ENCODE data around the gene PAQR7. TPM values are rescaled to one million over a fixed set of nuclear protein-coding genes. Genes with fewer than 3 reads are reported as not detected.

Gene PAQR7
- total RNA-seq, 4 donors from 2014 or later: 2.3 to 5.3 (median 3.8) TPM

DNA sequence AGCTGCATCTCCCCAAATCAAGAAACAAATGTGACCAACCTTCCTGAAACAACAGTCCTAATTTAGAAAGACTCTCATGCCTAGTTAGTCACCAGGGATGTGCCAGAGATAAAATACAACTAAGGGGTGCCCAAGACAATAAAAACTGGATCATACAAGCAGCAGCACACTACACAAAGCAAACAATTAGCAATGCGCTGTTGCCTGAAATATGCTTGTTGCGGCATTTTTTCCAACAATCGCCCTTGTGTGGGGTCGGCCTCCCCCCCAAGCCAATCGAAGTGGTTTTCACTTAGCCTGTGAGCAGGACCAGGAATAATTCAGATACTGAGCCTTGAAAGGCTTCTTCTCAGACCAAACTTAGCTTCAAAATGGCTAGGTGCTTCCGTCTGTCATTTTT, 32.1 kb upstream of the PAQR7 start:
- TF ChIP-seq, protein P1, sequence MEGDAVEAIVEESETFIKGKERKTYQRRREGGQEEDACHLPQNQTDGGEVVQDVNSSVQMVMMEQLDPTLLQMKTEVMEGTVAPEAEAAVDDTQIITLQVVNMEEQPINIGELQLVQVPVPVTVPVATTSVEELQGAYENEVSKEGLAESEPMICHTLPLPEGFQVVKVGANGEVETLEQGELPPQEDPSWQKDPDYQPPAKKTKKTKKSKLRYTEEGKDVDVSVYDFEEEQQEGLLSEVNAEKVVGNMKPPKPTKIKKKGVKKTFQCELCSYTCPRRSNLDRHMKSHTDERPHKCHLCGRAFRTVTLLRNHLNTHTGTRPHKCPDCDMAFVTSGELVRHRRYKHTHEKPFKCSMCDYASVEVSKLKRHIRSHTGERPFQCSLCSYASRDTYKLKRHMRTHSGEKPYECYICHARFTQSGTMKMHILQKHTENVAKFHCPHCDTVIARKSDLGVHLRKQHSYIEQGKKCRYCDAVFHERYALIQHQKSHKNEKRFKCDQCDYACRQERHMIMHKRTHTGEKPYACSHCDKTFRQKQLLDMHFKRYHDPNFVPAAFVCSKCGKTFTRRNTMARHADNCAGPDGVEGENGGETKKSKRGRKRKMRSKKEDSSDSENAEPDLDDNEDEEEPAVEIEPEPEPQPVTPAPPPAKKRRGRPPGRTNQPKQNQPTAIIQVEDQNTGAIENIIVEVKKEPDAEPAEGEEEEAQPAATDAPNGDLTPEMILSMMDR (IDR thresholded peaks at IDR 0.05; ENCODE audit: low read depth): no peak

DNA sequence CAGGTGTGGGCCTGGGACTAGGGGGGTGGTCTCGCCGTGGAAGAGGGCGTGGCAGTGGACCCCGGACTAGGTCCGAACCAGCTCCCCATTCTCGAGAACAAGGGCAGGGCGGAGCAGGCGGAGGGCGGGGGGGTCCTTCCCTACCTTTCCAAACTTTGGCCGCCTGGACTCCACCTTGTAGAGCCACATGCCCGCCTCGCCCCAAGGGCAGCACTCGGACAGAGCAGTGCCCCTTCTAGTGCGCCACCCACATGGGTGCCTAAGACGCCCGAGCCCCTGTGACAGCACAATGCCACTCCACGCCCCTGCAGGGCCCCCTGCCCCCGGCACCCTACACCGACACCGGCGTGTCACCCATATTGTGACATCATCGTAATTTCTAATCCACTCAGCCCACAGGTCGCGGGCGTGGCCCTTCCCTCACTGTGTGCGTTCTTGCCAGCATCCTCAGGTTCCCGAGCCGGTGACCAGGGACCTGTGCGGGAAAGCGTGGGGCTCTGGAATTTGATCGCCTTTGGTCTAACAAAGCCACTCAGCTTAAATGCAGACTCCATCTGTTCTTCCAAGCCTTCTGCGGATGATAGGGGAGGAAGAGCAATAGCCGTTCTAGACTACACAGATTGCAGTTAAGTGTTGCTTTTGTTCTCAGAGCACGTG, 31.3 kb upstream of the PAQR7 start:
- TF ChIP-seq, protein P1 (IDR thresholded peaks at IDR 0.05; ENCODE audit: low read depth): no peak

DNA sequence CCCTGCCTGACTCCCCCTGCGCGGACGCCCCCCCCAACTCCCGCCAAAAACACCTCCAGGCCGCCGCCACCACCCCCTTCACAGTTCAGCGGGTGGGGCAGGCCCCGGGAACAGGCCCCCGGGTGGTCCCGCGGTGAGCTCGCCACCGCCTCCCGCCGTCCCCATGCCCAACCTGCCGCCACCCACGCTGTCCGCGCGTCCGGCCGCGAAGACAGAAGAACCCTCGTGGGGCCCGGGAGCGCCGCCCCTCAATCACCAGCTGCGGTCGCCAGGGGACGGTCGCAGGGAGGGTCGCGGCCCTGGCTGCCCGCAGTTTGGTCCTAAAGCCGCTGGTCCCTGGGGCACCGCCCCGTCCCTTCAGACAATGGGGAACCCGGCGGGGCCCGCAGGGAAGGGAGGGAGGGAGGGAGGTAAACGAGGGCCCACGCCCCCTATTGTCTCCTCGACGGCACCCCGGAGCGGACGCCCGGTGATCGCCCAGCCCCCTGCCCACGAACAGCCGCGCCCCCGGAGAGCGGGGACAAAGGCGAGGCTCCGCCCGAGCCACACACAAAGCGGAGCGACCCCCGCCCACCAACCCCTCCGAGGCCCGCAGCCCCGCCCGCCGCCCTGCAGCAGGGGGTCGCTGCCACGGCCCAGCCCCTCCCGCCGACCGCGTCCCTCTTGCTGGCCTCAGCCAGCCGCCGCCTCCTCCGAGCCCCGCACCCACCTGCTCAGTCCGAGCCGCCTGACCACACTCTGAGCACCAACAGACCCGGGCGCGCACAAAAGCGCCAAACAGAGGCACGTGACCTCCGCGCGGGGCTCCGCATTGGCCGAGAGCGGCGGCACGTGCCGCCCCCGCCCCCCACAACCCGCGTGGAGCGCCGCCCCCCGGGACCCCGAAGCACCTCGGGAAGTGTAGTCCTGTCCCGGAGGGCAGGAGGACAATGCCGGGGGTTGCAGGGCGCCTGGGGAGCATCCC, 30.5 kb upstream of the PAQR7 start, which contains the start of gene STMN1:
STMN1 (minus strand) TSS at position 740 of the 964 bp plus-strand sequence. CDS start 1,743 bp downstream, outside the sequence.
- TF ChIP-seq, protein P1 (IDR thresholded peaks at IDR 0.05; ENCODE audit: low read depth): no peak

DNA sequence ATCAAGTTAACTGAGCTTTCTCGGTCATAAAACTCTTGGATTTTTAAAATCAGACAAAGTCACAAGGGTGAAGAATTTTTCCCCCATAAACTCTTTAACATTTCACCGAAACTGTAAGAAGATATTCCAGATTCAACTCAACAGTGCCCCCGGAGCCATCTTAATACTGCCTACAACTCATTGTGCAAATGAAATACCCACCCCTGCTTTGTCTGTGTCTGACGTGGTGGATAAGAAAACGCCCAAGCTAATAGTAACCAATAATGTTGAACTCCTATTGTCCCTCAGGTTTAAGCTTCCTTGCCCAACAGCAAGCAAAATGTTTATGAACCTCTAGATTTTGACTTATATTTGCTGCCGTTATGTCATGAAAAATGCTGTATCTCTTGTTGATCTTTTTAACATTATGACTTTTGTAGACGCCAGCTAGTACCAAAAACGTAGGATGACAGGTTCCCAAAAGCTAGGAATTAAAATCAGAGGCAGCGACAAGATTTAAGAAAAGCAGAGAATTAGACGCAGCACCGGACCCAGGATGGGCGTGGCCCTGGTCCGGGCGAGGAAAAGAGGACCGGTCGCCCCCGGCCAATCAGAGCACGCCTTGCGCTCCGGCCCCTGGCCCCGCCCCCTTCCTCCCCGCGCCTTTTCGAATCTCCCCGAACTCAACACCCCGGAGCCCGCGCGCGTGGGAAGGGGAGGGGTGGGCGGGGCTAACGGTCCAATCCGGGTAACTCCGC, 29.6 kb upstream of the PAQR7 start:
- TF ChIP-seq, protein P1 (IDR thresholded peaks at IDR 0.05; ENCODE audit: low read depth): no peak

DNA sequence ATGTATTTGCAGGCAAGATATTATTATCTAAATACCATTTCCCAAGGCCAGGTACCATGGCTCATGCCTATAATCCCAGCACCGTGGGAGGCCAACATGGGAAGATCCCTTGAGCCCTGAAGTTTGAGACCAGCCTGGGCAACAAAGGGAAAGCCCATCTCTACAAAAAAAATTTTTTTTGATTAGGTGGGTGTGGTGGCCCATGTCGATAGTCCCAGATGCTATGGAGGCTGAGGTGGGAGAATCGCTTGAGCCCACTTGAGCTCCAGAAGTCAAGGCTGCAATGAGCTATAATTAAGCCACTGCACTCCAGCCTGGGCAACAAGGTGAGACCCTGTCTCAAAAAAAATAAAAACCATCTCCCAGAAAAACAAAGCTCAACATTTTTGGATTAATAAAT, 28.5 kb upstream of the PAQR7 start:
- TF ChIP-seq, protein P1 (IDR thresholded peaks at IDR 0.05; ENCODE audit: low read depth): no peak

DNA sequence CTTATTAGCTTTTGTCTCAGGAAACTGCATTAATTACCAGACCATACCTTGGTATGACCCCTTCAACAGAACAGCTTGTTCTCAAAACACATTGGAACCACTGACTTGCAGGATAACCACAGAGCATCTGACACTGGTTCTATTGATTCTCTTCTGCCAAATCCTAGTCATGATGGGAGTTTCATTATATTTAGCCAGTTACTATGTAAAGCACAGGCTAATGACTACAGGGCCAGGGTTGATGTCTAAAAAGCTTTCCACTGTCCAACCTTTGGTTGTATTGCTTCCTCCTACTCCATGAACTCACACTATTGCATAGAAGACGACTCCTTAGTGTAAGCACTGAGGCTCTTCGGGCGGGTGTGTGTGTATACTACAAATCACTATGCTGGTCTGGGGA, 27.0 kb upstream of the PAQR7 start:
- TF ChIP-seq, protein P1 (IDR thresholded peaks at IDR 0.05; ENCODE audit: low read depth): no peak

All from subcutaneous adipose tissue (tissue), 4 donors.